GM18870 (cell line): ENCODE data around the gene PTDSS2.
"Not testable (repeated sequence)": the region's sequence is repeated elsewhere in the genome, so short reads cannot be mapped to it uniquely, and the experiment has no call there.

Source experiments
- ATAC-seq: cut with Tn5 transposase; IDR thresholded peaks from one replicate; pipeline ENCODE4 v1.9.1; 2021; ENCODE audit warnings: moderate library complexity; ENCODE audit not compliant: unreplicated experiment

PTDSS2 gene

DNA sequence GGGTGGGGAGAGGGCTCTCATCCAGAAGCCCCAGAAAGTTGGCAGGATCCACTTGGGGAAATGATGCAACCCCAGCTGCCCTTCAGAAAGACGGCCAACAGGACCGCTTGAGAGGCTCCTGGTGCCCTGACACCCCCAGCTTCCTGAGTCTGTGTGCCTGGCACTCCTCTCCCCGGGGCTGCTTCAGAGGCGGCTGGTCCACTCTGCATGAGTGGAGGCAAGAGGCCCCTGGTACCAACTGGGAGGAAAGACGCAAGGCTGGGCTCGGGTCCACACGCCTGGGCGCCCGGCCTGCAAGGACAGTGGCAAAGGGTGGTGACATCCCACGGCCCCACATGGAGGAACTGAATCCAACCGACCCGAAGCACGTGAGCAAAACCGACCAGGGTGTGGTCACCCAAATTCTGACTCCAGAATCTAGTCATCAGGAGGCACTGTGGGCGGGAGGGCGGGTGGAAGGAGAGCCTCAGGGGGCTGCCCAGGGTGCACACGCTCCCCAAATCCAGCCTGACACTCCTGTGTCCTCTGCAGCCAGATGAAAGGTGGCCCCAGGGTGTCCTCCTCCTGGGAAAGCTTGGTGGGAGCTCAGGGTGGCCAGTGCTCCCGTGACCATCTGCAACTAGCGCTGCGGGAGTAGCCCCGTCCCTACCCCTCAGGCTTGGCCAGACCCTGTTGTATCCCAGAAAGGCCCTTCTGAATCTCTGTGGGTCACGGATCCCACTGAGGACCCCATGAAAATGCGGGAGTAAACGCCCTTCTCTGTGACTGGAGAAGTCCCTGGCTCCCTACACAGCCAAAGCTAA is 53.3 kb downstream of the PTDSS2 start:
- ATAC-seq, result no peak

DNA sequence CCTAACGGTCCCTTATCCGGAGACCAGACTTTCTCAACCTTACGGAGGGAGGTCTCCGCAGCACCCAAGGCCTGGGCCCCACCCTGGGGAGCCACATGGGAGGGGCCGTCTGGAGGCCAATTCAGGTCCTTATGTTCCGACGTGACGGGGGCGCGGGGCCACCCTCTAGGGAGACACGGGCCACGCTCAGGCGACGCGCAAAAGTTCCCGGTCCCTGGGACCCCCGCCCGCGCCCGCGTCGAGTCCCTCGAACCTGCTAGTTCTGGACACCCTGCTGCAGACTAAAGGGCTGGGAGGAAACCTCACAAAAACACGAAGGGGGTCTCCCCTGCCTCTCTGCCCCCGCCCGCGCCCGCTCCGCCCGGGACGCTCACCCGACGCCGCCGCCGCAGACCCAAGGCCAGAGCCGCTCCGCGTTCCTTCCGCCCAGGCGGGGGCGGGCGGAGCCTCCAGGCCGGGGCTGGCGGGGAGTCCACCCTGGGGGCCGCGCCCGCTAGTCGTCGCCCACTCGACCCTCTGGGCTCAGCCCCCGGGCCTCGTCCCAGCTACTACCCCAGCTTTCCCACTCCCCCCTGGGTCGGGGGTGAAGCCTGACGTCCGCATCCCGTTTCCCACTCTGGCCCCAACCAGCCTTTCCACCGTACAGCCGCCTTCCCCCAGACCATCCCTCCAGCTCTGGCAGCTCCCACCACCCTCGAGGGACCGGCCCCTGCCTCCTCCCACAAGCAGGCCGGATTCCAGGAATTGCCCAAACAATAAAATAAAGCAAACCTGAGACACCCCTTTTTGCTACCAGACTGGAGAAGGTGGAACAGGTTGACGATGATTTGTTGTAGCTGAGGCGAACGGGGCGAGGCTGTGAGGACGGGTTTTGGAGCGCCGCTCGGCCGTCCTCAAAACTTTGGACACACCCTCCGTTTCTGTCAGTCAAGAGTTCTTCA is 54.2 kb downstream of the PTDSS2 start:
- no peak for ATAC-seq

DNA sequence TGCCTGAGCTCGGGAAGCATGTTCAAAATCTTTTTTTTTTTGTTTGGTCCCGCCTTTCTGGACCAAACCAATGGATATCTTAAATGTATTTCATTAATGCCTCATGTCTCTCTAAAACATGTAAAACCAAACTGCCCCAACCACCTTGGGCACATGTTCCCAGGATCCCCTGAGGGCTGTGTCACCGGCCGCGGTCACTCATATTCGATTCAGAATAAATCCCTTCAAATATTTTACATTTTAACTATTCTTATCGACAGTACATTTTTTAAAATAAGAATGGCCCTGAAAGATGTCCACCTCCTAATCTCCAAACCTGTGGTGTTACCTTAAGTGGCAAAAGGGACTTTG is 54.9 kb downstream of the PTDSS2 start:
- ATAC-seq, result no peak

DNA sequence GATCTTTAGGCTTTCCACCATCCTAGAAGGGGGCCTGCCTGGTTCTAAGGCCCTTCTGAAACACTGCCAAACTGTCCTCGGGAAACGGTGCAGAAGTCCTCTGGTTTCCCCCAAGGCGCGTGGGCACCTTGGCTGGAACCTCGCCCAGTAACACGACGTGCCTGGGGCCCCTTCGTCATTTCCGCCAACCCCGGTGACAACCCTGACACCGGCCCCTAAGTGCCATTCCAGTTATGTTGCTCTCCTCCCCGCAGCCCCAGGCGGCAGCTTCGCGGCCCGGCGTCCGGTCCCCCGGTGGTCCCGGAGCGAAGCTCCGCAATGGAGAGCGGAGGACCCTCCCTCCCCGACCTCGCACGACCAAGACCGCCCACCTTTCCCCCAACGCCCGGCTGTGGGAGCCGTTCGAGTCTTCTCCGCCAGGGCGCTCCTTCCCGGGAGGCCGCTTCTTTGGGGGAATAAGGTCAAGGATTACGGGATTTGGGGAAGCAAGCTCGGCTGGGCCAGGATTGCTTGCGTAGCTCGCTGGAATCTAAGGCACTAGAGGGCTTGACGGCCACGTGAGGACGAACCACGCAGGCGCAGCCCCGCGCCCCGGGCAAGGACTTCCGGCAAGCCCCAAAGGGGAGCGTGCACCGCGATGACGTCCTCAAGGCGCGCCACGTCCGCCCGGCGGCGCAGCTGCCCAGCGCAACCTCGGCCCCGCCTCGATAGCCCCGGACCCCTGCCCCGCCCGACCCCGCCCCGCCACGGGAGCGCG is 56.3 kb downstream of the PTDSS2 start:
- ATAC-seq, result peak; percentile 50

DNA sequence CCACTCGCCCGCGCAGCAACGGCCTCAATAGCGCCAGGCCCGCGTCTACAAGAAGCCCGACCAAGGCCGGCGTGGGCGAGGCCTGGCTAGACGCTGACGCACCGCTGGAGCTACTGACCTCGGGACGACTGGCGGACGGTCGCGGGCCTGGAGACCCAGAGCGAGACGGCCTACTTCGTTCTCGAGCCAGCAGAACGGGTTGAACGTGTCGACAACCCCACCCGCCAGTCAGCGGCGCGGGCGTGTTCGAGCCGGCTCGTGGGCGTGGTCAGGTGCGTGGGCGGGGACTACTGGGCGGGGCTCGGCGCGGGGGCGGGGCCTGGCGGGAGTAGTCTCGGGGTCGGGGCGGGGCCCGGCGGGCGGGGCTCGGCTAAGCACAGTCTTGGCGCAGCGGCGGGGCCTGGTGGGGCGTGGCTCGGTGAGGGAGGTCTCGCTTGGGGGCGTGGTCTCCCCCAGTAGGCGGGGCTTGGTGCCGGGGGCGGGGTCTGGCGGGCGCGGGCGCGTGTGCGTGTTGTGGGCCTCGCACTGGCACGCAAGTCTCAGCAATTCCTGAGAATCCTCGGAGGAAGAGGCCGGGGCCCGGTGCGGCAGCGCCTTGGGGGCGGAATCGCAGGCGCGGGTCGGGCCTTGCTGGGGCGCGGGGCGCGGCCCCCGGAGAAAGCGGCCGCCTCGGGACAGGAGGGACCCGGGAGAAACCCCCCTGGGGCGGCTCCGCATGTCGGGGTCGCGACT is 57.1 kb downstream of the PTDSS2 start, which contains the start of gene RNH1:
Gene RNH1, minus strand, starts transcription at position 248 of the 732 bp plus-strand sequence. CDS start 5,080 bp downstream, outside the sequence.
- peak; percentile 30 for ATAC-seq

DNA sequence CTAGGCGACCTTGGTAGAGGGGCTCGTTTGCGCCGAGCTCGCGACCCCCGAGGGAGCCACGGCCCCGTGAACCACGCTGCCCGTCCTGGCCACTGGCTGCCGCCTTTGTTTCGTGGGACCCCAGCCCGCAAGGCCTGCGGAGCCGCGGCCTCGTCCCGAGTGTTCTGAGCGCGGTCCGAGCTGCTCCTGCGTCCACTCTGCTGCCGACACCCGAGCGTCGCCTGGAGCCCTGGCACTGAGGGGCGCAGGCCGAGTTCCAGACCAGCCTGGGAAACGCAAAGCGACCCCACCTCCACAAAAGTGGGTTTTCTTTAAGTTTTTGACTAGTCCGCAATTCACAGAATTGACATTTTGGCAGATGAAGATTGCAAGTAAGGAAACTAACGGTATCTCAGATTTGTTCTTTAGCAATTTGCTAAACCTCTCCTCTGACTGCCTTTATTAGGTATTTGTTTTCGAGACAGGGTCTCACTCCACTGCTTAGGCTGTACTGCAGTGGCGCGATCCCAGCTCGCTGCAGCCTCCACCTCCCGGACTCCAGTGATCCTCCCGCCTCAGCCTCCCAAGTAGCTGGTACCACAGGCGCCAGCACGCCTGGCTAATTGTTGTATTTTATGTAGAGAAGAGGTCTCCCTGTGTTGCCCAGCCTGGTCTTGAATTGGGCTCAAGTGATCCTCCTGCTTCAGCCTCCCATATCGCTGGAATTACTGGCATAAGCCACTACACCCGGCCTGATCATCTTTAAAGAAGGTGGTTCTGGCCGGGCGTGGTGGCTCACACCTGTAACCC is 57.8 kb downstream of the PTDSS2 start:
- ATAC-seq, result no peak

DNA sequence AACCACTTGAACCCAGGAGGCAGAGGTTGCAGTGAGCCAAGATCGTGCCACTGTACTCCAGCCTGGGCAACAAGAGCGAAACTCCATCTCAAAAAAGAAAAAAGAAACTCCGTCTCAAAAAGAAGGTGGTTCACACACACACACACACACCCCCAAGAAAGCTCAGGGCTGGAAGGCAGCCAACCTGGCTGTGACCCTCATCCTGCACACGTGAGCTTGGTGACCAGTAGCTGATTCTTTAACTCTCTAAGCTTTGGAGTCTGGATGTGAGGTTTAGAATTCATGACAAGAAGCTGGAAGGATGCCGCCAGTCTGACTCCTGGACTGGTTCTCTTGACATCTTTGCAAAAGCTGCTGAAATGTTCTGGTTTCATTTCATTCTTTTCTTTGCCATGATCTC is 58.9 kb downstream of the PTDSS2 start:
- no peak for ATAC-seq

DNA sequence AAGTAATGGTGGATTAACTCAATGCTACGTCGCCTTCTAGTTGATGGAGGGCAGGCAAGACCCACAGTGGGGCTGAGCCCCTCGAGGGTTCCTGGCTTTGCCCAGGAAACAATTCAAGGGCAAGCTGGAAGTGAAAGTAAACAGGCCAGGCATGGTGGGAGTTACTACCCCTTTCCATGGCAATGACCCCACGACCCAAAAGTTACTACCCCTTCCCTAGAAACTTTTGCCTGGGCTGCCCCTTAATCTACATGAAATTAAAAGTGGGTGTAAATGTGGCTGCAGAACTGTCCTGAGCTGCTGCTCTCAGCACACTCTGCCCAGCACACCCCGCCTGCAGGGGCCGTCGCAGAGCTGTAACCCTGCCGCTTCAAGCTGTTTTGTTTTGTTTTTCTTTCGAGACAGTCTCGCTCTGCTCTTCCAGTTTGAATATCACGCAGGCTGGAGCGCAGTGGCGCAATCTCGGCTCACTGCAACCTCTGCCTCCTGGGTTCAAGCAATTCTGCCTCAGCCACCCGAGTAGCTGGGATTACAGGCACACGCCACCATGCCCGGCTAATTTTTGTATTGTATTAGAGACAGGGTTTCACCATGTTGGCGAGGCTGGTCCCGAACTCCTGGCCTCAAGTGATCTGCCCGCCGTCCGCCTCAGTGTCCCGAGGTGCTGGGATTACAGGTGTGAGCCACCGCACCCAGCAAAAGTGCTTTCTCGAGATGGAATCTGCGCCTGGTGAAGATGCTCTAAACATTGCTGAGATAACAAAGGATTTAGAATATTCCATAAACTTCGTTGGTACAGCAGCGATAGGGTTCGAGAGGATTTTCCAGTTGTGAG is 62.9 kb downstream of the PTDSS2 start:
- no peak for ATAC-seq

DNA sequence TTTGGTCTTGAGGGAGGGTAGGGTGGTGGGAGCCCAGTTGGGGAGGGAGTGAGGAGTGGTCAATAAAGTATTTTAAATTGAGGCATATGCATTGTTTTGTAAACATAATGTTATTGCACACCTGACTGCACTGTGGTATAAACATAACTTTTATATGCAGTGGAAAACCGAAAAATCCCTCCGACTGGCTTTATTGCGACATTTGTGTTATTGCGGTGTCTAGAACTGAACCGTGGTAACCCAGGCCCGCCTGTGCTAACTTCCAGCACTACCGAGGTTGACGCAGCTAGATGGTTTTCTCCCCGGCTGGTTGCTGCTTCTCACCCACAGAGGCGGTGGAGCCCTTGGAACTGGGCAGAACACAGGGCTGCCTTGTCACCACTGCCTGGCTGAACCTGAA is 64.5 kb downstream of the PTDSS2 start:
- ATAC-seq, result no peak

DNA sequence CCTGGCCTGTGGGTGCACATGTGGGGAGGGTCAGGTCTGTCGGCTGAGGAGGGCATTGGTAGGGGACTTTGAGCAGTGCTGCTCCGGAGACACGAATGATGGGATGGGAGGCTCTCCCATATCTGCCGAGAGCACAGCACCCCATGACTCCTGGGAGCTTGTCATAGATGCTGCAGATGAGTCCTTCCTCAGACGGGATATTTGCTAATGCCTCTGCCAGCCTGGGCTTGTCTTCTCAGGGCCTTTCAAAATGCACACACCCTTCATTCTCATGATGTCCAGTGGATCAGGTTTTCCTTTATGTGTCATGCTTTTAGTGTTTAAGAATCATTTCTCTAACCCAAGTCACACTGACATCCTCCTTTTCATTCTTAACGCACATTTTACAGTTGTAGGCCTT is 65.1 kb downstream of the PTDSS2 start:
- no peak for ATAC-seq

DNA sequence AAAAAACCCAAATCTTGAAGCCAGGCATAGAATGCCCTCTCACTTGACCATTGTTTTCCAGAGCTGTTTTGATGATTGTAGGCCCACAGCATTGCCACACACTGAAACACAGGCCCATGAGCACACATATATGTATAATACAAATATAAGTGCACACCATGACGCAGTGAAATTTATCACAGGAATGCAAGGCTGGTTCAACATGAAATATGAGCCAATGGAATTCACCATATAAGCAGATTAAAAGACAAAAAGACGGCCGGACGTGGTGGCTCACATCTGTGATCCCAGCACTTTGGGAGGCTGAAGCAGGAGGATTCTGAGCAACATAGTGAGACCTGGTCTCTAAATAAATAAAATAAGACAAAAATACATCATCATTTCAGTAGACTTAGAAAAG is 66.3 kb downstream of the PTDSS2 start:
- no peak for ATAC-seq

DNA sequence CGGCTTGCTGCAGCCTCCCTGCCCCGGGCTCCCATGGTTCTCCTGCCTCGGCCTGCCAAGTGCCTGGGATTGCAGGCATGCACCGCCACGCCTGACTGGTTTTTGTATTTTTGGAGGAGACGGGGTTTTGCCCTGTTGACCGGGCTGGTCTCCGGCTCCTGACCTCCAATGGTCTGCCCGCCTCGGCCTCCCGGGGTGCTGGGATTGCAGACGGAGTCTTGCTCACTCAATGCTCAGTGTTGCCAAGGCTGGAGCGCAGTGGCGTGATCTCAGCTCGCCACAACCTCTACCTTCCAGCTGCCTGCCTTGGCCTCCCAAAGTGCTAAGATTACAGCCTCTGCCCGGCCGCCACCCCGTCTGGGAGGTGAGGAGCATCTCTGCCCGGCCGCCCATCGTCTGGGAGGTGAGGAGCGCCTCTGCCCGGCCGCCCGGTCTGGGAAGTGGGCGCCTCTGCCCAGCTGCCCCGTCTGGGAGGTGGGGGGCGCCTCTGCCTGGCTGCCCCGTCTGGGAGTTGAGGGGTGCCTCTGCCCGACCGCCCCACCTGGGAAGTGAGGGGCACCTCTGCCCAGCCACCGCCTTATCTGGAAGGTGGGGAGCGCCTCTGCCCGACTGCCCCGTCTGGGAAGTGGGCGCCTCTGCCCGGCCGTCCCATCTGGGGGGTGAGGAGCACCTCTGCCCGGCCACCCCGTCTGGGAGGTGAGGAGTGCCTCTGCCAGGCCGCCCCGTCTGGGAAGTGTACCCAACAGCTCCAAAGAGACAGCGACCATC is 67.0 kb downstream of the PTDSS2 start:
- ATAC-seq, result not testable (repeated sequence)

DNA sequence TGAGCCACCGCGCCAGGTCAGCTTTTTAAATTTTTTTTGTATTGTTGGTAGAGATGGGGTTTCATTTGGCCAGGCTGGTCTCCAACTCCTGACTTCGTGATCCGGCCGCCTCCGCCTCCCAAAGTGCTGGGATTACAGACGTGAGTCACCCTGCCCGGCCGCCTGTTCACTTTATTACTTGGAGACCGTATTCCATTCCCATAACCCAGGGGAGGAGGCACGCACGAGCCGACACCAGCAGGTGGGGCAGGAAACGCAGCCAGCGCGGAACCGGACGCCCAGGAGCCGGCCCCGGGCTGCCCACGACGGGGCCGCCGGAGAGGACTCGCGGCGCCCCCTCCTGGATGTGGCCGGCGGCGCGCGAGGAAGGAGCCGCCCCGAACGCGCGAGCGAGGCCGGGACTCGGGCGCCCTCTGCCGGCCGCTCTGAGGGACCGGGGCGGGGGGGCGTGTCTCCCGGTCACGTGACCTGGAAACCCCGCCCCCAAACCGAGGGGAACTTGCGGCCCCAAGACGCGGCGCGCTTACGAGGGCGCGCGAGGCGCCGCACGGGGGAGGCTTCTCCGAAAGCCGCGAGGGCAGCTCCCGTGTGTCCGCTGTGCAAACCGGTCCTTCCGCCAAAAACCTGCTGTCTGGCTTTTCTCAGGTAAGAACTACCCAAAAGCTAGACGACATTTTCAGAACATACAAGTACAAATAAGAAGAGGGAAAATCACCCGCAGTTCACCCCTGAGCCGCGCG is 68.6 kb downstream of the PTDSS2 start:
- no peak for ATAC-seq

DNA sequence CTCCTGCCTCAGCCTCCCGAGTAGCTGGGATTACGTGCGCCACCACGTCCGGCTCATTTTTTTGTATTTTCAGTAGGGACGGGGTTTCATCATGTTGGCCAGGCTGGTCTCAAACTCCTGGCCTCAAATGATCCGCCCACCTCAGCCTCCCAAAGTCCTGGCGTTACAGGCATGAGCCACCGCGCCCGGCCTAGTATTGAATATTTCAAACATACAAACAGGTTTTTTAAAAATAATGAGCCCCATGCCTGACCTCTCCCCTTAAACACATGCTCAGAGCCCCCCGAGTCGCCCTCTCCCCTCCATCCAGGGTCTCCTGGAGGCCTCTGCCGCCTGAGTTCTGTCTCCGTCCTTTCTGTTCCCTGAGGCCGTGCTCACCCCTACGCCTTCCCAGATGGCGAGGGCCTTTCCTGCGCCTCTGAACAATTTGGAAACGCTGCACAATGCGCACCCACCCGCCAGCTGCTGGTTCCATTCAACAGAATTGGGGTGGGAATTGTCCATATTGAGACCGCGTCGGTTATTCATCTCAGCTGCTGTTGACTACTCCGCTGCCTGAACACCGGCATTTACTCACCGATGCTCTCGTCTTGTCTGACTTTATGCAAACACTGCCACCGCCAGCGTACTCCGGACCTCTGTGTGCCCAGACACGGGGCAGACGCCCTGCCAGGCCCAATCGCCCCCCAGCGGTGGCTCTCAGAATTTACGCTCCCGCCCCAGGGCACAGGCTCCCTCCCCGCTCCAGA is 70.5 kb downstream of the PTDSS2 start:
- no peak for ATAC-seq

DNA sequence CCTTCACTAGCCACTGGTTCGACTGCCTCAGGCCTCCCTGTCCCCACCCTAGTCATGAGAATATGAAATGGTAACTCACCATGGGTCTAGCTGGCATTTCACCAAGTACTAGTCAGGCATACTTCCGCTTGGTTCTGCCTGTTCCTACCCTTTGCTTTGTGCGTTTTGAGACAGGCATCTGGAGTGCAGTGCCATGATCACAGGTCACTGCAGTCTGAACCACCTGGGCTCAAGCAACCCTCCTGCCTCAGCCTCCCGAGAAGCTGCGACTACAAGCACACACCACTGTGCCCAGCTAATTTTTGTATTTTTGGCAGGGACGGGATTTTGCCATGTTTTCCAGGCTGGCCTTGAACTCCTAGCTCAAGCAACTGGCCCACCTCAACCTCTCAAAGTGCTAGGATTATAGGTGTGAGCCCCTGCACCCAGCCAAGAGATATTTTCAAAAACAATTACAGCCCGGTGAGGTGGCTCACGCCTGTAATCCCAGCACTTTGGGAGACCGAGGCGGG is 71.2 kb downstream of the PTDSS2 start:
- ATAC-seq, result no peak

DNA sequence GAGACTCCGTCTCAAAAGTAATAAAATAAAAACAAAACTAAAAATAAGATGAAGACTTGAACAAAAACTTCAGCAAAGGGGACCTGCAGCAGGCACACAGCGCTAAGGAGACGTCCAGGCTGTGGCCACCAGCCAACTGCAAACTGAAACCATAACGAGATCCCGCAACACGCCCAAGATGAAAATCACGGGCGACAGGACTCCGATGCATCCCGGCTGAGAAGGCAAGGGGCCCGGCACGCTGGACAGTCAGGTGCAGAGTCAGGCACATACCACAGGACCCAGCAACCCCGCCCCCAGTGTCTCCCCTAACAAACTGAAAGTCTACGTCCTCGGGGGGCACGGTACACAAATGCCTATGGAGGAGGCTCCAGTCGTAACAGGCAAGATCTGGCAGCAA is 76.1 kb downstream of the PTDSS2 start:
- no peak for ATAC-seq
